ENCODE data around the gene ARHGEF10L. TPM values are rescaled to one million over a fixed set of nuclear protein-coding genes. Genes with fewer than 3 reads are reported as not detected.

Gene ARHGEF10L
- total RNA-seq, 1 donor from 2014 or later: 3.1 TPM

DNA sequence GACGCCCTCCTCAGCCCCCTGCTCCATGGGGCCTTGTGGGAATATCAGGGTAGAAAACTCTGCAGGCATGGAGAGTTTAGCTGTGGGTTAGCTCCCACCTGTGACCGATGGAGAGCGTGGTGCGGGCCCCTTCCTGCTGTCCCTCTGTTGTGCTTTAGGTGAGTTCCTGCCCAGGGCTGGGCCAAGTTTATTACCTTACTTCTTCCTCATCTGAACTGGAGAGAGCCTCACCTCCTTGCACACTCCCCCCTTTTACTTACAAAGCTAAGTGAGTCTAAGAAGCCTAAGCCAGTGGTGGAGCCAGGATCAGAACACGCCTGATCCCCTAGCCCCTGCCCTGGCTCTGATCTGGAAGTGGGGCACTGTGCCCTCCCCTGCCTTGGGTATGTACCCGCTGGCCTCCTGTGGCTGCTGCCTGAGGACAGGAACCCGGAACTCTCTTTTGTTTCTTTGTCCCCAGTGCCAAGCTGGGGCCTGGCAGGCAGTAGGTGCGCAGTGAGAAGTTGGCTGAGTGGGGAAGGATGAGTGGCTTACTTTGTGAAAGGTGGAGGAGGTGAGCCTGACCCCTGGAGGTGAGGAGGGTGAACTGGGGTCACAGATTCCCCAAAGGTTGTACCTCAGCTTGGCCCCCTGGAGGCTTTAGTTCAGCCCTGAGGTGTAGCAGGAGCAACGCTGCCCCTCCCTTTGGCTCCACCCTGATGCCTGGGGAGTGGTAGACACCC is 32.9 kb downstream of the ARHGEF10L start:
- H3K27me3 Mint-ChIP-seq (ENCODE audit: unreplicated experiment): peaks cover 12% of the 10 kb centered on the region
- H3K4me3 Mint-ChIP-seq (ENCODE audit: unreplicated experiment): no peak overlapping the region
- TF ChIP-seq, protein P1, sequence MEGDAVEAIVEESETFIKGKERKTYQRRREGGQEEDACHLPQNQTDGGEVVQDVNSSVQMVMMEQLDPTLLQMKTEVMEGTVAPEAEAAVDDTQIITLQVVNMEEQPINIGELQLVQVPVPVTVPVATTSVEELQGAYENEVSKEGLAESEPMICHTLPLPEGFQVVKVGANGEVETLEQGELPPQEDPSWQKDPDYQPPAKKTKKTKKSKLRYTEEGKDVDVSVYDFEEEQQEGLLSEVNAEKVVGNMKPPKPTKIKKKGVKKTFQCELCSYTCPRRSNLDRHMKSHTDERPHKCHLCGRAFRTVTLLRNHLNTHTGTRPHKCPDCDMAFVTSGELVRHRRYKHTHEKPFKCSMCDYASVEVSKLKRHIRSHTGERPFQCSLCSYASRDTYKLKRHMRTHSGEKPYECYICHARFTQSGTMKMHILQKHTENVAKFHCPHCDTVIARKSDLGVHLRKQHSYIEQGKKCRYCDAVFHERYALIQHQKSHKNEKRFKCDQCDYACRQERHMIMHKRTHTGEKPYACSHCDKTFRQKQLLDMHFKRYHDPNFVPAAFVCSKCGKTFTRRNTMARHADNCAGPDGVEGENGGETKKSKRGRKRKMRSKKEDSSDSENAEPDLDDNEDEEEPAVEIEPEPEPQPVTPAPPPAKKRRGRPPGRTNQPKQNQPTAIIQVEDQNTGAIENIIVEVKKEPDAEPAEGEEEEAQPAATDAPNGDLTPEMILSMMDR (IDR thresholded peaks at IDR 0.05; ENCODE audit: unreplicated experiment): peak; percentile 39
- H3K9me3 Mint-ChIP-seq (ENCODE audit: unreplicated experiment): no peaks in the 10 kb centered on the region
- DNase-seq (ENCODE audit: low spot score): no peak
- H3K36me3 Mint-ChIP-seq (ENCODE audit: low read depth, unreplicated experiment): no peaks in the 10 kb centered on the region
- H3K27ac Mint-ChIP-seq (ENCODE audit: unreplicated experiment): no peak overlapping the region
- H3K4me1 Mint-ChIP-seq (ENCODE audit: unreplicated experiment): peaks cover 22% of the 10 kb centered on the region

DNA sequence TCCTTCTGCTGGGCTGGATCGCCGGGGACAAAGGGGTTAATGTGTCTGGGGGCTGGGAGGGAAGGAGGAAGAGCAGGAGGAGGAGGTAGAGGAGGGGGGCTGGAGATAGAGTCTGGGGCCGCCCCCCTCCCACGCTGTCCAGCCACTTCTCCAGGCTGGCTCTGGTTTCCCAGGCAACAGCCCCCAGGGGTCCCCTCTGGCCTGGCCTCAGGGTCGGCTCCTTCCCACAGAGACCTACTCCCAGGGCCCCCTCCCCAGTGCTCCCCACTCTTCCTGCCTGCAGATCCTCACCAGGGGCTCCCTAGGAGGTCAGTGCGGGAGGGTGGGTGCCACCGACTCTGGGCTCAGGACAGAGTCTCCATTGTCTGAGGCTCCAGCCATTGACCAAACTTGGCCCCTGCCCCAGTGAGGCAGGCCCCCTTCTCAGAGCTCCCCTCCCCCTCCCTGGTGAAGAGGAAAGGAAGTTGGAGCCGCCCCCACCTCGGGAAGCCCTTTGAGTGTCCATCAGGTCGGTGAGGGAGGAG is 34.1 kb downstream of the ARHGEF10L start:
- no peak for DNase-seq (ENCODE audit: low spot score)
- Mint-ChIP-seq H3K4me3 (ENCODE audit: unreplicated experiment) (no peak overlapping the region), H3K4me1 (ENCODE audit: unreplicated experiment) (peaks cover 22% of the 10 kb centered on the region), H3K27ac (ENCODE audit: unreplicated experiment) (no peak overlapping the region), H3K36me3 (ENCODE audit: low read depth, unreplicated experiment) (no peaks in the 10 kb centered on the region), H3K27me3 (ENCODE audit: unreplicated experiment) (peaks cover 14% of the 10 kb centered on the region), H3K9me3 (ENCODE audit: unreplicated experiment) (no peaks in the 10 kb centered on the region)
- TF ChIP-seq, protein P1 (IDR thresholded peaks at IDR 0.05; ENCODE audit: unreplicated experiment): no peak

DNA sequence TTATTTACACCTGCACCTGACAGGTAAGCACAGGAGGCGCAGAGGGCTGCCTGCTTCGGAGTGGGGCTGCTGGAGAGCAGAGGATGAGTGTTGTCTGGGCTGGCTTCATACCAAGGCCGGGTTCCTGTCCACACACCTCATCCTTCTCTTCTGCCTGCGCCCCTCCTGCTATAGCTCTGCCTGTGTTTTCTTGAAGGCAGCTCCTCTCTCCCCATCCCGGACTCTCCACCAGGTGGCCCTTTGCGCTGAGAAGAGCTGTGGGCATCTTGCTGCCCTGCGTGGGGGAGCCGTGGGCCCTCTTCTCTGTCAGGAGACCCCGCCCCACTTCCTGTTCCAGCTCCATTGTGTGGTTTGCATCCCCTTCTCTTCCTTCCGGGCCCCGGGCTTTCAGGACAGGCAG is 35.0 kb downstream of the ARHGEF10L start:
- H3K36me3 Mint-ChIP-seq (ENCODE audit: low read depth, unreplicated experiment): no peaks in the 10 kb centered on the region
- peak; percentile 40 for DNase-seq (ENCODE audit: low spot score)
- H3K4me3 Mint-ChIP-seq (ENCODE audit: unreplicated experiment): no peak overlapping the region
- H3K9me3 Mint-ChIP-seq (ENCODE audit: unreplicated experiment): no peaks in the 10 kb centered on the region
- peaks cover 11% of the 10 kb centered on the region for H3K27me3 Mint-ChIP-seq (ENCODE audit: unreplicated experiment)
- H3K27ac Mint-ChIP-seq (ENCODE audit: unreplicated experiment): no peak overlapping the region
- TF ChIP-seq, protein P1 (IDR thresholded peaks at IDR 0.05; ENCODE audit: unreplicated experiment): no peak
- H3K4me1 Mint-ChIP-seq (ENCODE audit: unreplicated experiment): peaks cover 22% of the 10 kb centered on the region

DNA sequence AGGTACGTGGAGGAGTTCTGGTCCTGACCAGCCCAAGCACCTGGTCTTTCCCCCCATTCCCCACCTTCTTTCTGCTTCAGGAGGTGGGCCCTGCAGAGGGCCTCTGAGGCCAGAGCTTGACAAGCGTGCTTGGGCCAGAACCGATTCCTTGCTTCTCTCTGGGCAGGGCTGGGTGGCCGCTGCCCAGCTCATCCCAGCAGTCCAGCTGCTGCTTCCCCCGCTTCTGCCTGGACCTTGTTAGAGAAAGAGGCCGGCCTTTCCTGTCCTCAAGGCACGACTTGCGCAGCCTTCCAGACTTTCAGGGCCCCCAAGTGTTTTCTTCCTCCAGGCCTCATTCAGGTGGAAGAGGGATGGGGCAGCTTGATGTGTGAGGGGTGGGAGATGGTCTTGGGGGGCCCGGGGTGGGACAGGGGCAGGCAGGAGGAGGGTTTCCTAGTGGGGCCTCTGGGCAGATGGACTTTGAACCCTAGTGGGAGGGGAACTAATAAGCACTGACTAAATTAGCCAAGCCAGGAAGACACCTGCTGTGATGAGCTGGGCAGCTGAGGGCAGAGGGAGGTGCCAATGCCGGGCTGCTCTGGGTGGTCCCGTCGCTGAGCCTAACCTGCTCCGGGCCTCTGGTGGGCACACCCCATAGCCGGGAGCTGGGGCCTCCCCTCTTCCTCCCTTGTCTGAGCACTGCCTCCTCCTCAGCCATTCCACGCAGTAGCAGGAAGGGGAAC is 36.5 kb downstream of the ARHGEF10L start:
- TF ChIP-seq, protein P1 (IDR thresholded peaks at IDR 0.05; ENCODE audit: unreplicated experiment): no peak
- no peaks in the 10 kb centered on the region for H3K36me3 Mint-ChIP-seq (ENCODE audit: low read depth, unreplicated experiment)
- H3K9me3 Mint-ChIP-seq (ENCODE audit: unreplicated experiment): no peaks in the 10 kb centered on the region
- peaks cover 25% of the 10 kb centered on the region for H3K4me1 Mint-ChIP-seq (ENCODE audit: unreplicated experiment)
- no peak overlapping the region for H3K27ac Mint-ChIP-seq (ENCODE audit: unreplicated experiment)
- no peak for DNase-seq (ENCODE audit: low spot score)
- H3K27me3 Mint-ChIP-seq (ENCODE audit: unreplicated experiment): peaks cover 10% of the 10 kb centered on the region
- H3K4me3 Mint-ChIP-seq (ENCODE audit: unreplicated experiment): no peak overlapping the region

DNA sequence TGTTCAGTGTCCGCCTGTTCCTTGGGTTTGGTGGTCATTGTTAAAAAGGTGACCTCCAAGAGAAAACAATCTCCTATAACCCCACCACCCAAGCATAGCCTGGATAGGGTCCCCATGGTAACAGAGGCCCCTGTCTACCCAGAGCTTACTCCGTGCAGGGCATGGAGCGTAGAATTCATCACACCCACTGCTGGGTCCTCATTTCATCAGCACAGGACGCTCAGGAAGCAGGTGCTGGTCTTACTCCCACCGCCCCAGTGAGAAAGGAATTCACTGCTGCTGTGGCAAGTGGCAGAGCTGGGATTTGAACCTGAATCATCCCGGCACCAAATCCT is 37.0 kb downstream of the ARHGEF10L start:
- H3K9me3 Mint-ChIP-seq (ENCODE audit: unreplicated experiment): no peaks in the 10 kb centered on the region
- H3K4me3 Mint-ChIP-seq (ENCODE audit: unreplicated experiment): no peak overlapping the region
- H3K27me3 Mint-ChIP-seq (ENCODE audit: unreplicated experiment): peaks cover 10% of the 10 kb centered on the region
- H3K4me1 Mint-ChIP-seq (ENCODE audit: unreplicated experiment): peaks cover 28% of the 10 kb centered on the region
- TF ChIP-seq, protein P1 (IDR thresholded peaks at IDR 0.05; ENCODE audit: unreplicated experiment): no peak
- H3K27ac Mint-ChIP-seq (ENCODE audit: unreplicated experiment): no peak overlapping the region
- DNase-seq (ENCODE audit: low spot score): no peak
- H3K36me3 Mint-ChIP-seq (ENCODE audit: low read depth, unreplicated experiment): no peaks in the 10 kb centered on the region
